Mucosa of gallbladder (tissue), 1 donor: ENCODE results near the gene ARRB1. TPM values are rescaled to one million over a fixed set of nuclear protein-coding genes. Genes with fewer than 3 reads are reported as not detected.
A peak's percentile ranks its signal among the peaks of the same experiment; 100 is the strongest.

Experiments used
- DNase-seq: peaks from one replicate; pipeline ENCODE4 v3.0.0-alpha.2; 2020; ENCODE audit warnings: low spot score
- total RNA-seq: library from RNA; stranded (reverse); gene quantifications from one replicate; pipeline ENCODE4 v1.2.1, GENCODE V29; 2021
- donor health status: DM: no; HTN: no; CAD: no.

ARRB1 gene
- total RNA-seq, 1 donor from 2014 or later = 57.7 TPM

DNA sequence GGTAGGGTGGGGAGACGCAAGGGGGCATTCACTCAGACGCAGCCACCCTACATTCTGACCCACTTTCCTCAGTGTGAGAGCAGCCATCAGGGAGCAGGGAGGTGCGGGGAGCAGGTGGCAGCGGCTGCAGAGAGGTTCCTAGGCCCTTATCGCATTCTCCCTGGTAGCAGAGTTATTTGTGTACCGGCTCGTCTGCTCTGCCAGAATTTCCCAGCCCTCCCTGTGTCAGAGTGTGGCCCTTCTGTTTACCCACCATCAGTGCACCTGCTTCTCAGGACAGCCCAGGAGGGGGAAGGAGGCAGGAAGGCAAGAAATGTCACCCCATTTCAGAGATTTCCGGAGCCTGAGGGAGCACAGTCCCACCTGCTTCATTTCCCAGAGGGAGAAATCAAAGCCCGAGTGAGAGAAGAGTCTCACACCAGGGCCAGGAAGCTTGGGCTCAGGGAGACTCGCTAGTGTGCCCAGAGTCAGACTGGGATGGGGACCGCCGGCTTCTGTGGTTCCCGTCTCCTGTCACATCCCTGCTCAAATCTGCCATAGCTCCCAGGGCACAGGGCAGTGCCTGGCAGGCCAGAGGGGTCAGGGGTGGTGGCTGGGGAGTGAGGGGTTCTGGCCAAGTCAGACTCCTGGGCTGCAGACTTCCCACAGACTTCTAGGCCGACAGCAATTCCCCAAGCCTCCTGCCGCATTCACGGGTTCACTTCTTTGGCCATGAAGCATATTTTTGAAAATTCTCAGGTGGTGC is 49.7 kb downstream of the ARRB1 start:
- DNase-seq = no peak

DNA sequence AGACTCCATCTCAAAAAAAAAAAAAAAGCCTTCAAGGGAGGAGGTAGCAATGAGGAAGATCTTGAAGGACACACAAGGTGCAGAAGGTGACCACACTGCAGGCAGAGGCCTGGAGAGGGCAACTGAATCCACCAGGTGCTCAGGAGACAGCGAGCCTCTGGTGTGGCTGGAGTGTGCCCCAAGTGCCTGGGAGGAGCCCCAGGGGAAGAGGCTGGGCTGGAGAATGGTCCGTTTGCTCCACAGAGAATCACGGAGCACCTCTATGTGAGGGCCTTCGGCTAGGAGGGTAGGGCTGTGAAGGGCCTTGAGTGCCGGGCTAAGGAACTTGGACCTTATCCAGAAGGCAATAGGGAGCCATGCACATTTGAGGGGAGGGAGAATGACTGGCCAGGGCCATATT is 50.3 kb downstream of the ARRB1 start:
- no peak for DNase-seq

DNA sequence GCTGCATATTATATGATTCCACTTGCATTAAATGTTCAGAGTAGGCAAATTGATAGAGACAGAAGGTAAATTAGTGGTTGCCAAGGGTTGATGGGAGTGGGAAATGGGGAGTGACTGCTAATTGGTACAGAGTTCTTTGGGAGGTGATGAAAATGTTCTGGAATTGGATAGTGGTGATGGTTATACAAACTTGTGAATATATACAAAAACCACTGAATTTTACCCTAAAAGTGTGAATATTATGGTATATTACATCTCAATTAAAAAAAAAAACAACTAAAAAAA is 52.5 kb downstream of the ARRB1 start:
- no peak for DNase-seq

DNA sequence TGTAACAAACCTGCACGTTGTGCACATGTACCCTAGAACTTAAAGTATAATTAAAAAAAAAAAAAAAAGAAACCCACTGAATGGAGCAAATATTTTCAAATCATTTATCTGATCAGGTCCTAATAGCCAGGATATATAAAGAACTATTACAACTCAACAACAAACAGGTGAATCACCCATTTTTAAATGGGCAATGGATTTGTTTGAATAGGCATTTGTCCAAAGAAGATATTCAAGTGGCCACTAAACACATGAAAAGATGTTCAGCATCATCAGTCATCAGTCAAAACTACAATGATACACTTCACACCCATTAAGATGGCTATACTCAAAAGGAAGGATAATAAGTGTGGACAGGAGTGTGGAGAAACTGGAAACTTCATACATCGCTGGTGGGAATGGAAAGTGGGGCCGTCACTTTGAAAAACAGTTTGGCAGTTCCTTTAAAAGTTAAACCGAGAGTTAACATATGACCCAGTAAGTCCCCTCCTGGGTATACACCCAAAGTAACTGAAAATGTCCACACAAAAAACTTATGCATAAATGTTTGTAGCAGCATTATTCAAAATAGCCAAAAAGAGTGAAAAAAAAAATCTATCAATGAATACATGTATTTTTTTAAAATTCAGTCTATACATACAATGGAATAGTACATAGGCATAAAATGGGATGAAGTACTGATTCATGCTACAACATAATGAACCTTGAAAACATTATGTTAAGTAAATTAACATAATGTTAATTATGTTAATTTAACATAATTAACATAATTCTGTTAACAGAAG is 53.1 kb downstream of the ARRB1 start:
- no peak for DNase-seq

DNA sequence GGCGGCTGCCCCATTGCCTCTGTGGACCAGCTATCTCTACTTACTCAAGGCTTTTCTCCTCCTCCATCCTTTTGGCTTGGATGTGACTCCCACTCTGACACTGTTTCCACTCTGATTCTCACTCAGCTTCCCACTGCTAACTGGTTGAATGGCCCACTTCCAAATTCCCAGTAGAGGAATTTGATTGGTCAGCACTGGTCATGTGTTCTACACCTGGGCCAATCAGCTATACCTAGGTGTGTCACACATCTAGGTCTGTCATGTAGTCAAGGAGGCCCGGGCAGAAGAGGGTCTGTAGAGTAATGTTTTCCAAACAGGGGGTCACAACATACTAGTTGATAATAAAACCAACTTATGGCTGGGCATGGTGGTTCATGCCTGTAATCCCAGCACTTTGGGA is 57.6 kb downstream of the ARRB1 start:
- DNase-seq = no peak

DNA sequence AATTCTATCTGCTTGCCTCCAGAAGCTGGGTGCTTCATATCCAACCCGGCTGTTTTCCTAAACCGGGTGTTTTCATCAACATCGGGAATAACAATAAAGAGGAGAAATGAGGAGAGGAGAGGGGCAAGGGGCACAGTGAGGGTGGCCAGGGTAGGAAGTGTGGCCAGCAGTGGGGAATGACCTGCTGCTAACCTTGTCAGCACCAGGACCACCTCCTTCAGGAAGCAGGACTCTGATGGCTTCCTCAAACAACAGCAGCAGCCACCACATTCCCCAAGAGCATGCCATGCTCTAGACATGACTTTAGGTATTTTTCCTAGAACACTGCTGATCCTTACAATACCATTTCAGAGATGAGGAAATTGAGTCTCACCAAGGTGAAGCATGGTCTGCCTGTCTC is 58.5 kb downstream of the ARRB1 start:
- no peak for DNase-seq

DNA sequence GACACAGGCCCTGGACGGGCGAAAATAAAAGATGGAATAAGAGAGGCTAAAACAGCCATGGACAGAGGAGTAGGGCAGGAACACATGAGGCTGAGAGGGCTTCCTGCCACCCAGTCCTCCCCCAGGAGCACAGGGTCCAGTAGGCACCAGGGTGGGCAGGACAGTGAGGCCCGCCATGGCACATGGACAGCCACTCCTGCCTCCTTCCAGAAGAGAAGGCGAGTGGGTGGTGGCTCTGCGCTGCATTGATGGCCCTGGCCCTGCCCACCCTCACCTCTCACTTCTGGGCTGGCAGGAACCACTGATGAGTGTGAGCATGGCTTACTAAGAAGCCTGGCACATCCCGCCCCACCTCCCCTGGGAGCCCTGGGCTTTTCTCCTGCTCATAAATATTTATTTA is 59.7 kb downstream of the ARRB1 start:
- DNase-seq = no peak

DNA sequence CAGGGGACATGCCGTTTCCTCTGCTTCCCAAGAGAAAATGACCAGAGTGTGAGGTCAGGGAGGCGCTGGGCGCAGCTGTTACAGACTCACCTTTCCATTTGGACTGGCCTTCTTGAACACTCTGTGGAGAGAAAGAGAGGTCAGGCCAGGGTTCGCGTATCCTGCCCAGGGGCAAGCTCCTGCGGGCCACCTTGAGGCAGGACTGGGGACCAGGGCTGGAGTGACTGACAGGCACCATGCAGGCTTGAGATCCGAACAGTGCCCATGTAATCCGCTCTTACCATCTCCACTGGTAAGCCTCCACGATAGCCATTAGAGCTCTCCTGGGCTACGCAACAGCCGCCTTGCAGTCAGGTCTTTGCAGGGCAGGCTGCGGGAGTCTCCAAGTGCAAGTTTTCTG is 61.5 kb downstream of the ARRB1 start:
- DNase-seq = no peak

DNA sequence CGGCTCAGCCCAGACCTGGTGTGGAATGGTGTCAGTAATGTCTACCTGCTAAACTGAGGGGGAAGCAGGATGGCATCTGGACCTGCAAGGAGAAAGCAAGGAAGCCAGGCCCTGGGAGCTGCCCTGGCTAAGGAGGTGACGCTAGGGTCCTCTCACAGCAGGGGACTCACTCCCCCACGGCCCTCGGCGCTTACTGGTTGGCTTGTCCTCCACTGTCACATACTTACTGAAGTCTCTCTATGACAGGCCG is 62.0 kb downstream of the ARRB1 start:
- DNase-seq = no peak

DNA sequence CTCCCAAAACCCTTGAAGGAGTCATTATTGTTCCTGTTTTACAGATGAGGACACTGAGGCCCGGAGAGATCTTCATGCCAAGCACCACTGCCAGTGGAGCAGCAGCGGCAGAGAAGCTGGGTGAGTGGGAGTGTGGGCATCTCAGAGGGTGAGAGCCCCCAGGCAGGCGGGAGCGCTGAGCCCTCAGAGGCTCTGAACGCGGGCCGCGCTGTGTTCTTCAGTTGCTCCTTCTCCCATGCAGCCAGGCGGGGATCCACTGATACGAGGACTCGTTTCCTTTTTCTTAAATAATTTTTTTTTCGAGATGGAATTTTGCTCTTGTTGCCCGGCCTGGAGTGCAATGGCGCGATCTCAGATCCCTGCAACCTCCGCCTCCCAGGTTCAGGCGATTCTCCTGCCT is 63.9 kb downstream of the ARRB1 start:
- no peak for DNase-seq

DNA sequence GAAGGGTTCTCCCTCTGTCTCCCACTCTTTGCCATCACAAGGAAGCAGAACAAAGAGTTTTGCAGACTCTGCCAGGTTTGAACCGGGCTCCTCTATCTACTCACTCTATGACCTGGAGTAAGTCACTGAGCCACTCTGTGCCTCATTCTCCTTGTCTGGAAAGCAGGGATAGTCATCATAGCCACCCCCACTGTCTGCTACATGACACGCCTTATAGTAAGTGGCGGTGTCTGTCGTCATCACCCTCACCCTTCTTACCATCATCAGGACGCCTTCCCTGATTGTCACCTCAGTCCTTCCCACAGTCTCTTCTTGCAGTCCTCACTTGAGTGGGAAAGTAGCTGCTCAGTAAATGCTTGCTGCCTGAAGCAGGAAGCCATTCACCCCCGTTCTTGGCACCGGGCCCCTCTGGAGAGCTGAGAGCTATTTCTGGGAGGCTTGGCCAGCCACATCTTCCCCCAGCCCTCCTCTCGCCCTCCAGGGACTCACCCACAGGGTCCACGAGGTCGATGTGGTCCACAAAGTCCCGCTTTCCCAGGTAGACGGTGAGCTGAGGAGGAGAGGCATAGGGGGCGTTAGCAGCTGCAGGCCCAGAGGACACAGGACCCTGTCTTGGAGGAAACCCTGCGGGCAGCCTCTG is 64.5 kb downstream of the ARRB1 start:
- DNase-seq = no peak

DNA sequence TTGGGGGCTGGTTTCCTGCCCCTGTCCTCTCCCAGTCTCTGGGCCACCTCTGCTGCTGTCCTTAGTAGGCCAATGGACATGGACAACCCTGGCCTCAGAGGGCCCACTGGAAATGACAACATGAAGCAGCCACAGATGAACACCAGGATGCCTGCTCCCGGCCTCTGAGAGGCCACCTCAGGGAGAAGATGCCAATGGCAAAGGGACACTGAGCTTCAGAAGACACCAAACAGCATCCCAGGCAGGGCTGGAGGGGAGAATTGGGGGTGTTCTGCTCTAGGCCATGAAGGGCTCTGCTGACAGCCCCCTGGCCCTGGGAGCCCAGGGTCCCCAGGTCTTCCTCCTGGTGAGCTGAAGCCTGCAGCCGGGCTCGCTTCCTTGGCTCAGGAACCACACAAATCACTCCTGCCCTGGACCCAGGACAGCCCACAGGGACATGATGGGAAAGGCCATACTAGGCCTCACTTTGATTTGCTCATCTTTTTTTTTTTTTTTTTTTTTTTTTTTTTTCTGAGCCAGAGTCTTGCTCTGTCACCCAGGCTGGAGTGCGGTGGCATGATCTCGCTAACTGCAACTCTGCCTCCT is 65.6 kb downstream of the ARRB1 start:
- DNase-seq = no peak

DNA sequence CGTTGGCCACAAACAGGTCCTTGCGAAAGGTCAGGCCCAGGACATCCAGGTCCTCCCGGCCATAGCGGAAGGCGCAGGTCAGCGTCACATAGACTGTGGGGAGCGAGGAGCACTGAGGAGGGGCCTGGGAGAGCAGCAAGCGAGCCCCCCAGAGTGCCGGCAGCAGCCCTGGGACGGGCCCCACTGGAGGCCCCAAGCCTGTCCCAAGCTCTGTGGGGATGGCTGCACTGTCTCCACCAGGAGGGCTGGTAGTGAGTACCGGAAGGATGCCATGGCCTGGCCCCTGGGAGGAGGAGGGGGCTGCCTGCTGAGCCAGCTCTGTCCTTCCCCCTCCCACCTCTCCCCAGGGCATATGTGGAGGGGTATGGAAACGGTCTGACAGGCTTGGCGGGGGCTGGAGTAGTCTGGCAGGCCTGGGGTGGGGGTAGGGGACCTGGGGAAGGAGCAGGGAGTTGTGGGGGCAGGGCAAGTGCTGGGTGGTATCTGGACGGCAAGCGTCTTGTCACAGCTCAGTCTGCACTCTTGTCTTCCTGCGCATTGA is 68.0 kb downstream of the ARRB1 start:
- DNase-seq = no peak

DNA sequence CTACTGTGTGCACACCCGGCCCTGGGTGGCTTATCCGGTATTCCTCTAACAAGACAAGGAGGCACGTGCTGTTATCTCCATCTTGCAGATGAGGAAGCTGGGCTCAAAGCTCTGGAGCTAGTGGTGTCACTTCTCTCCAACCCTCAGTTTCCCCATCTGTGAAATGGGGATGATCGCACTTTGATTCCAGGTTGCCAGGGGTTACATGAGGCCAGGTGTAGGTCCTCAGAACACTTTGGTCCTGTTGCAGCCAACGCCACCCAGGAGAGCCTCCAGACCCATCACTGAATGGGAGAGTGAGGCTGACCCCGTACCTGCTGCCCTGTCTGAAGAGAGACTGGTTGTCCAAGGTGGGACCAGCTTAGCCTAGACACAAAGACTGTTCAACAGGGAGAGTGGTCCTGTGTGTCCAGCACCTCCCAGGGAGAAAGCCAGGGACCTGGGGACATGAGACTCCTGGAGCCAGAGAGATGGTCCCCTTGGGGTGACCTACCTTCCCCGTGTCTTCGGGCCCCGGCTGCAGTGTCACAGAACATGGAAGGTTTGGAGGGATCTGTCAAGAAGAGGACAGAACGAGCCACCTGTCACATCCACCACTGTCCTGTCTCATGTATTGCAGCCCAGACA is 69.9 kb downstream of the ARRB1 start:
- no peak for DNase-seq

DNA sequence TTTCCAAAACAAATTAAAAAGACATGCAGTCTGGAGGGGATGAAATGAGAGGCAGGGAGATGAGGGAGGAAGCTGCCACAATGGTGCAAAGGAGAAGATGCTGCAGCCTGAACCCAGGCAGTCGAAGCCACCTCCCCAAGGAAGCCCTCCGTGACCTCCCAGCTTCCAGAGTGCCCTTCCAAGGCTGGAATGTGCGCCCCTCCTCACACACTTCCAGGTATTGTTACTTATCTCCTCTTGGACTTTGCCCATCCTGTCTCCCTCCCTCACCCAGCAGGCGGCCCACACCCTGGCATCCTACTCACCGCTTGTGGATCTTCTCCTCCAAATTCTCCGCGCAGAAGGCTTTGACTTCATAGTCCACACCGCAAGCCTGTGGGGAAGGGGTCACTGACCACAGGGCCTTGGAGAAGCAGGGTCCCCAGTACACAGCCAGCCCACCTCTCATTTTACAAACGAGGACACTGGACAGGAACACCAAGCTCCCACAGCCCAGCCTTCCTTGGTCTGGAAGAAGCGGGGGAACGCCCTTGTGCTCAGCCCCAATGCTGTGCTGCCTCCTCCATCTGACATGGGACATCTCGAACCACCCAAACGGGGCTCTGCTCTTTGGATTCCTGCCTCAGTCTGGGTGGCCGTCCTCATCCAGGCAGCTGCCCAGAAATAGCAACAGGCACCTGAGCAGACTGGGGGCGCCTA is 70.5 kb downstream of the ARRB1 start:
- peak; percentile 37 for DNase-seq

DNA sequence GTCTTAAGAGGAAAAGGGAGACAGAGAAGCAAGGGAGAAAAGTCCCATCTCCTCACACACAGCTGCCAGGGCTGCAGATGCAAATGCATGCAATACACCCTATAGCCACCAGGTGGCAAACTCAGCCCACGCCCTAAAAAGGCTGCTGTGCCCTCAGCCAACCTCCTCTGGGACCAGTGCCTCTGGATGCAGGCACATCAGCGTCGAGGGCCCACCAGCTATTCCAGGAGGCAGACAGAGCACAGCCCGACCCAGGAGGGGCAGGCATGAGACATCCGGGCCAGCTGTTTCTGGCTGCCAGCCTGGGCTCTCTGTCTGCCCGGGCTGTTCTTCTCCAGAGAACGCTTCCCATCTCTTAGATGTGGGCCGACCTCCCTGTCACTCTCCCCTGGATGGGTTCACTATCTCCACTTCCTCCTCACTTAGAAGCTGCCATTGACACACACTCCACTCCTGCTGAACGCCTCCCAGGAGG is 71.2 kb downstream of the ARRB1 start:
- peak; percentile 82 for DNase-seq

DNA sequence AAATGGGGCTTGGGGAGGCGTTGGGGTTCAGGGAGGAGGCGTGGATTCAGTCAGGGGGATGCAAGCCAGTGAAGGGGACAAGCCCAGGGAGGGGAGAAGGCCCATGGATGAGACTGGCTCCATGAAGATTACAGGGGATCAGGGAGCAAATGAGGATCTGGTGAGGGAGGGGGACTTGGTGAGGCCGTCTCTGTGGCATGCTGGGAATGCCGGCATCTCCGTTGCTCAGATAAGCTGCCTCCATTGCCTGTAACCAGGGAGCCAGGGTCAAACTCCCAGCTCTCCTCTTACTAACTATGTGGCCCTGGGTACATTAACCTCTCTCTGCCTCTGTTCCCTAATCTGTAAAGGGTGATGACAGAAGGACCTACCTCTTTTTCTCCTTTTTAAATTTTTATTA is 72.2 kb downstream of the ARRB1 start:
- DNase-seq = no peak

DNA sequence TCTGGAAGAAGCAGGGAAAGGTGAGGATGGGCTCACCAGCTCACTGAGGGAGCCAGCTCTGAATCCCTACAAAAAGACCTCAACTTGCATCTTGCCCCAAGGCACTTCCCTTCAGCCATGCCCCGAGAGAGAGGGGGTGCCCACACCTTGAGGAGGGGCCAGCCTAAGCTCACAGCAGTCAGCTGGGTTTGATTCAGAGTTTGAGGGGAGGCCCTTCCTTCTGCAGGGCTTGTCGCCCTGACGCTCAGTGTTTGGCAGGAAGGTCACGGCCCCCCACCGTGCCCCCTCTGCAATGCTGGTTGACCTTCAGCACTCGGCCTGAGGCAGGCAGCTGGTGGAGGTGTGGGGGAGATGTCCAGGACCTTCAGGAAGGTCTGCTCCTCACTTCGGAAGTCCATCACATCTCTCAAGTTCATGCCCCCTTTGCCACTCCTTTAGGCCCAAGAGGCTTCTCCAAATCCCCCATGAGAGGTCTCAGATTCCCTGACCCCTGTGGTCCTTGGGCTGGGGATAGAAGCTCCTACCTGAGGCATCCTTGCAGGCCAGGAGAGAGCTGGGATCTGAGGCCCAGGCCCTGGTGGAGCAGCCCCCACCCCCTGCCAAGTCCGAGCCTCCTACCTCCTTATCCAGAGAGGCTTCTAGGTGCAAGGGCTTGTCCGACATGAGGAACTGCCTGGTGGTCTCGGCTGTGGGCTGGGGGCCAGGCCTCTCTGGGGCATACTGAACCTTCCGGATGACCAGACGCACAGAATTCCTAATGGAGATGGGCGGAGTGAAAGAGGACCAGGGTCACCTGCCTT is 73.3 kb downstream of the ARRB1 start:
- no peak for DNase-seq

DNA sequence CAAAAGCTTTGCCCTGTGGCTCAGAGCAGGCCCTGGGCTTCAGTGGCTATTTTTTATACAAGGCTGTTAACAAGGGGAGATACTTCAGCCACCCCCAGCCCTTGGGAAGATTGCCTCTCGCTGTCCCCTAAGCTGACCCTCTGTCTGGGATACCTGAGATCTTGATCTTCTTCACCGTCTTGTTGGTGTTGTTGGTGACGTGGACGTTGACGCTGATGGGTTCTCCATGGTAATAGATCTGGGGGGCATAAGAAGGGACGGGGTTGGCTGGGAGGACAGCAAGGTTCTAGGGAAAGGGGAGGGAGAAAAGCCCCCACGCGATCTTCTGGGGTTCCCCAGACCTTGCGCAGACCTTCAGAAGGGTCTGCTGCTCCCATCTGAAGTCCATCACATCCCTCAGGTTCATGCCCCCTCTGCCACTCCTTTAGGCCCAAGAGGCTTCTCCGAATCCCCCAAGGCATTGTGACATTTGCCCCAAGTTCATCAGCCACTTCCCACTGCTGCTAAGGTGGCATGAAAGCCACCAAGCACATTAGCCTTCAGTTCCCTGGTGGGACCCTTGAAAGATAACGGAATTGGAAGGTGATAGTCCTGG is 74.2 kb downstream of the ARRB1 start:
- no peak for DNase-seq

DNA sequence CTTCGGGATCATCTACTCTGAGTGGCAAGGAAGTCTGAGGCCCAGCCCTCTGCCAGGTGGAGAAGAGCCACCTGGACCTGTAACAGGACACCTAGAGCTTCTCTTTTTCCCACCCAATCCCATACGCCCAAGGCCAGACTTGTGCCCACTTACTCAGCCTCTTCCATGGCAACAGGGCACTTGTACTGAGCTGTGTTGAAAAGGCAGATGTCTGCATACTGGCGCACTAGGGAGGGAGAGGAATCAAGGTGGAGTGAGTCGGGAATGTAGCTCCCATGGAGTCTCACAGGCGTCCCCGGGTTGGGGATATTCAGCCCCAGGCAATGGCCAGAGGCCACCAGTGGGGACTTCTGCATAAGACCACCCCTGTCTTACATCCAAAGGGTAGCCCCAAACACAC is 74.8 kb downstream of the ARRB1 start:
- no peak for DNase-seq
